Tibial nerve (tissue), 3 donors: ENCODE data around the gene RAB6B.

Experiments used
- POLR2A ChIP-seq, 2 donors: fragments of 450-650 bp; IDR thresholded peaks; one replicate each; pipeline ENCODE4 v1.6.1; 2017; ENCODE audit warnings: antibody characterized with exemption in 2 of 2, mild to moderate bottlenecking in 2 of 2, moderate library complexity in 2 of 2
- TF ChIP-seq, protein P1 (sequence below), 5 experiments: fragments of 200-600 bp in 3 of 5; fragments of 450-650 bp in 2 of 5; sonication (generic) in 3 of 5; IDR thresholded peaks; one replicate each; pipeline ENCODE4 v1.5.1; 2016 to 2019; ENCODE audit warnings: antibody characterized with exemption in 5 of 5, mild to moderate bottlenecking in 3 of 5, moderate library complexity in 2 of 5

DNA sequence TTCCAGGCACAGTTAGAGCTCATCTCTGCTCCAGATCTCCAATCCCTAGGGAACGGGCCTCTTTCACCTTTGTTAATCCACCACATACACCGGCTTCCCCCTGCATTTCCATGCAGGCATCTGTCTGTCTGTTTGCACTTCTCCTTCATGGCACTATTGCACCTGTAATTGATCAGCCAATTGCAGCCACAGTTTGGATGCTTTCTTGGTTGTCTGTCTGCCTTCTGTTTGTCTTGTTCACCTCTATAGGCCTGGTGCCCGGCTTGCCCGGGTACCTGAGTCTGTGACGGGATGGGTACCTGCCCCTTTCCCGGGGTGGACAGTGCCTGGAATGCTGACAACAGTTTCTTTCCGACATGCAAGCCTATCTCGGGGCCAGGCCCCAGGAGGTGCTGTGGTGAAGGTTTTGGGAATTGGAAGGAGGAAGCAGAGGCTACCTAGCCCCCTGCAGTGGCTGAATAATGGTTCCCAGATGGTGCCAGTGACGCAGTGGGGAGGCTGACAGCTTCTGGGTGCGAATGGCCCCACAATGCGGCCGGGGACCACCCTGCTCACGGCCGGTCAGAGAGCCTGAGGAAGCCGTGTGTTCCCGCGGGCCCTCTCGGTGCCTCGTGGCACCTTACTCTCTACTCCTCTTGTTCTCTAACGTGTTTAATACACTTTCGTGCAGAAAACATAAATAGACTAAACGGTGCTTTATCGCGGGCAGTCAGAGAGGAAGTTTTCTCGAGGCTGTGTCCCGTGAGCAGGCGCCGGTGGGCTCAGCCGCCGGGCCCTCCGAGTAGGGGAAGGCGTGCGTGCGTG lies 31.3 kb upstream of the RAB6B start:
- TF ChIP-seq, protein P1, sequence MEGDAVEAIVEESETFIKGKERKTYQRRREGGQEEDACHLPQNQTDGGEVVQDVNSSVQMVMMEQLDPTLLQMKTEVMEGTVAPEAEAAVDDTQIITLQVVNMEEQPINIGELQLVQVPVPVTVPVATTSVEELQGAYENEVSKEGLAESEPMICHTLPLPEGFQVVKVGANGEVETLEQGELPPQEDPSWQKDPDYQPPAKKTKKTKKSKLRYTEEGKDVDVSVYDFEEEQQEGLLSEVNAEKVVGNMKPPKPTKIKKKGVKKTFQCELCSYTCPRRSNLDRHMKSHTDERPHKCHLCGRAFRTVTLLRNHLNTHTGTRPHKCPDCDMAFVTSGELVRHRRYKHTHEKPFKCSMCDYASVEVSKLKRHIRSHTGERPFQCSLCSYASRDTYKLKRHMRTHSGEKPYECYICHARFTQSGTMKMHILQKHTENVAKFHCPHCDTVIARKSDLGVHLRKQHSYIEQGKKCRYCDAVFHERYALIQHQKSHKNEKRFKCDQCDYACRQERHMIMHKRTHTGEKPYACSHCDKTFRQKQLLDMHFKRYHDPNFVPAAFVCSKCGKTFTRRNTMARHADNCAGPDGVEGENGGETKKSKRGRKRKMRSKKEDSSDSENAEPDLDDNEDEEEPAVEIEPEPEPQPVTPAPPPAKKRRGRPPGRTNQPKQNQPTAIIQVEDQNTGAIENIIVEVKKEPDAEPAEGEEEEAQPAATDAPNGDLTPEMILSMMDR (IDR thresholded peaks at IDR 0.05), result no peak
- no peak for TF ChIP-seq POLR2A (IDR thresholded peaks at IDR 0.05)
